Liver (tissue), 9 donors: ENCODE data around the gene IGLON5. TPM values are rescaled to one million over a fixed set of nuclear protein-coding genes. Genes with fewer than 3 reads are reported as not detected.

Experiments used
- DNase-seq: peaks from one replicate; pipeline ENCODE4 v3.0.0-alpha.2; 2017; ENCODE audit warnings: low spot score
- H3K27ac ChIP-seq, 2 donors: one replicate each; pipeline ENCODE4 v1.7.0; 2013; ENCODE audit warnings: inconsistent platforms in 2 of 2, low read length in 2 of 2, control low read depth in 1 of 2, low read depth in 1 of 2, mild to moderate bottlenecking in 1 of 2
- H3K27me3 ChIP-seq, 4 donors: one replicate each; pipeline versions ENCODE4 v1.6.1 to v1.7.0; 2013; ENCODE audit warnings: low read length in 3 of 4, inconsistent platforms in 1 of 4, mild to moderate bottlenecking in 1 of 4, moderate library complexity in 1 of 4; ENCODE audit not compliant: control insufficient read depth in 4 of 4, insufficient read depth in 4 of 4
- H3K36me3 ChIP-seq, 4 donors: one replicate each; pipeline versions ENCODE4 v1.6.1 to v1.7.0; 2013; ENCODE audit warnings: low read length in 3 of 4, mild to moderate bottlenecking in 3 of 4, low read depth in 1 of 4, moderate library complexity in 1 of 4; ENCODE audit not compliant: control insufficient read depth in 4 of 4, insufficient read depth in 3 of 4
- H3K4me1 ChIP-seq, 4 donors: one replicate each; pipeline versions ENCODE4 v1.6.1 to v1.7.0; 2013; ENCODE audit warnings: low read length in 3 of 4, mild to moderate bottlenecking in 3 of 4, moderate library complexity in 1 of 4; ENCODE audit not compliant: control insufficient read depth in 4 of 4, insufficient read depth in 4 of 4
- H3K4me3 ChIP-seq, 3 donors: one replicate each; pipeline versions ENCODE4 v1.6.1 to v1.7.0; 2013; ENCODE audit warnings: low read length in 3 of 3, control low read depth in 1 of 3, low read depth in 1 of 3, mild to moderate bottlenecking in 1 of 3
- H3K9ac ChIP-seq, 2 donors: one replicate each; pipeline ENCODE4 v1.7.0; 2013; ENCODE audit warnings: low read length in 2 of 2, mild to moderate bottlenecking in 2 of 2, moderate library complexity in 2 of 2, control low read depth in 1 of 2, low read depth in 1 of 2
- H3K9me3 ChIP-seq, 4 donors: one replicate each; pipeline versions ENCODE4 v1.6.1 to v1.7.0; 2013; ENCODE audit warnings: low read length in 3 of 4; ENCODE audit not compliant: control insufficient read depth in 4 of 4
- ATF3 ChIP-seq: IDR thresholded peaks from 2 replicates; pipeline ENCODE4 v1.6.1; 2016; ENCODE audit warnings: antibody characterized with exemption
- CTCF ChIP-seq: fragments of 150-350 bp; IDR thresholded peaks from 2 replicates; pipeline ENCODE4 v1.5.1; 2017; ENCODE audit warnings: improper control_type of control experiment, low read depth, low read length; ENCODE audit not compliant: missing input control
- EGR1 ChIP-seq, 2 donors: IDR thresholded peaks; 2 replicates each; pipeline ENCODE4 v1.6.1; 2016 to 2018; ENCODE audit warnings: antibody characterized with exemption in 2 of 2, low read depth in 2 of 2
- FOXA1 ChIP-seq: IDR thresholded peaks from 2 replicates; pipeline ENCODE4 v1.6.1; 2016; ENCODE audit warnings: antibody characterized with exemption
- GABPA ChIP-seq, 2 donors: IDR thresholded peaks in 1 of 2; conservative IDR thresholded peaks in 1 of 2; 2 replicates each; pipeline ENCODE4 v1.6.1; 2016; ENCODE audit warnings: antibody characterized with exemption in 2 of 2, mild to moderate bottlenecking in 1 of 2, moderate library complexity in 1 of 2
- HNF4A ChIP-seq, 2 donors: conservative IDR thresholded peaks; 2 replicates each; pipeline ENCODE4 v1.6.1; 2016; ENCODE audit warnings: antibody characterized with exemption in 2 of 2, mild to moderate bottlenecking in 2 of 2
- HNF4G ChIP-seq: IDR thresholded peaks from 2 replicates; pipeline ENCODE4 v1.6.1; 2016; ENCODE audit warnings: antibody characterized with exemption
- JUND ChIP-seq, 2 donors: IDR thresholded peaks; 2 replicates each; pipeline ENCODE4 v1.6.1; 2016; ENCODE audit warnings: antibody characterized with exemption in 2 of 2
- MAX ChIP-seq: IDR thresholded peaks from 2 replicates; pipeline ENCODE4 v1.6.1; 2016; ENCODE audit warnings: antibody characterized with exemption
- REST ChIP-seq: IDR thresholded peaks from 2 replicates; pipeline ENCODE4 v1.6.1; 2016; ENCODE audit warnings: antibody characterized with exemption, mild to moderate bottlenecking
- RXRA ChIP-seq, 2 donors: IDR thresholded peaks; 2 replicates each; pipeline ENCODE4 v1.6.1; 2017 to 2018; ENCODE audit warnings: antibody characterized with exemption in 2 of 2, mild to moderate bottlenecking in 1 of 2
- TAF1 ChIP-seq: conservative IDR thresholded peaks from 2 replicates; pipeline ENCODE4 v1.6.1; 2016; ENCODE audit warnings: antibody characterized with exemption, mild to moderate bottlenecking
- YY1 ChIP-seq: IDR thresholded peaks from 2 replicates; pipeline ENCODE4 v1.6.1; 2016; ENCODE audit warnings: antibody characterized with exemption, mild to moderate bottlenecking
- ZBTB33 ChIP-seq: IDR thresholded peaks from 2 replicates; pipeline ENCODE4 v1.6.1; 2016; ENCODE audit warnings: antibody characterized with exemption
- WGBS: extraction: QIAGEN DNeasy Blood & Tissue Kit; methylation state at CpG from one replicate; pipeline ENCODE4 v1.1.7; 2013; 5-methylcytosine and 5-hydroxymethylcytosine counted together
- polyA plus RNA-seq, 2 donors: library from polyadenylated mRNA; stranded (reverse) in 1 of 2; unstranded in 1 of 2; fragments of 200-250 nt in 1 of 2; fragments of >200 nt in 1 of 2; fragmentation: Nextera tagmentation in 1 of 2; extraction: Ambion mirVana in 1 of 2; gene quantifications; one replicate each; pipeline versions ENCODE4 v1.2.1 to v1.2.3, GENCODE V29; 2013 to 2015
- total RNA-seq, 2 donors: library from RNA; depleted of rRNA; stranded (reverse); fragments of >200 nt; gene quantifications; one replicate each; pipeline ENCODE4 v1.2.3, GENCODE V29; 2014
- donor health status: healthy.
- donor health status: healthy.
- donor health status: healthy.
- donor health status: healthy.
- donor health status: healthy.

IGLON5 gene
- total and polyA plus RNA-seq, 4 donors = 0.25 to 0.46 (median 0.25) TPM; not detected in 1

- TF ChIP-seq HNF4G (no peak), MAX (no peak), TAF1 (no peak), JUND (IDR thresholded peaks at IDR 0.05) (no peak), YY1 (no peak), ATF3 (no peak)
Measured at GRCh38 chr19:51297406-51297805, 14.0 kb upstream of the IGLON5 start (continued).

- Histone ChIP-seq H3K36me3 (no peaks in the 10 kb centered on the region), H3K9ac (no peak overlapping the region), H3K9me3 (peaks cover 0 to 13% (median 3%) of the 10 kb centered on the region in 4 donors), H3K27me3 (peaks cover 0 to 2% (median 1%) of the 10 kb centered on the region in 4 donors), H3K27ac (no peak overlapping the region), H3K4me3 (no peak overlapping the region), H3K4me1 (no peaks in the 10 kb centered on the region)
- WGBS = 65% methylated on average over 7 of the region's 7 CpGs
- TF ChIP-seq HNF4G (no peak), MAX (no peak), RXRA (IDR thresholded peaks at IDR 0.05) (no peak), ZBTB33 (no peak), HNF4A (conservative IDR thresholded peaks at IDR 0.05) (no peak), ATF3 (no peak), GABPA (IDR thresholded peaks at IDR 0.05 in 1 of 2, conservative IDR thresholded peaks at IDR 0.05 in 1 of 2) (no peak), CTCF (no peak), REST (no peak), FOXA1 (no peak), JUND (IDR thresholded peaks at IDR 0.05) (no peak), EGR1 (IDR thresholded peaks at IDR 0.05; ENCODE audit: low read depth in 2 of 2) (no peak)
- DNase-seq = no peak
Measured at GRCh38 chr19:51301266-51301665, 10.2 kb upstream of the IGLON5 start.
